ENCODE measurements around the gene DRG1. TPM values are rescaled to one million over a fixed set of nuclear protein-coding genes. Genes with fewer than 3 reads are reported as not detected.

DRG1 gene, protein sequence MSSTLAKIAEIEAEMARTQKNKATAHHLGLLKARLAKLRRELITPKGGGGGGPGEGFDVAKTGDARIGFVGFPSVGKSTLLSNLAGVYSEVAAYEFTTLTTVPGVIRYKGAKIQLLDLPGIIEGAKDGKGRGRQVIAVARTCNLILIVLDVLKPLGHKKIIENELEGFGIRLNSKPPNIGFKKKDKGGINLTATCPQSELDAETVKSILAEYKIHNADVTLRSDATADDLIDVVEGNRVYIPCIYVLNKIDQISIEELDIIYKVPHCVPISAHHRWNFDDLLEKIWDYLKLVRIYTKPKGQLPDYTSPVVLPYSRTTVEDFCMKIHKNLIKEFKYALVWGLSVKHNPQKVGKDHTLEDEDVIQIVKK
- total RNA-seq, result 10 to 100 TPM; 43.3 to 47.1 TPM
- 10 to 100 TPM; 39.6 to 40.5 TPM for polyA plus RNA-seq
- long read RNA-seq, donor 1, transcript DRG1-201 (9 exons, 1,746 nt), result major isoform, 28 of 39 reads
- long read RNA-seq, donor 1, partial matches to known transcripts, result 10 of 39 reads
- long read RNA-seq, donor 1, other reads (novel, unspliced or antisense), result 0 of 39 reads
- long read RNA-seq, donor 2, transcript DRG1-201 (9 exons, 1,746 nt), result major isoform, 6 of 7 reads
- long read RNA-seq, donor 2, partial matches to known transcripts, result 0 of 7 reads
- long read RNA-seq, donor 2, other reads (novel, unspliced or antisense), result 0 of 7 reads
- long read RNA-seq, donor 3, transcript DRG1-201 (9 exons, 1,746 nt), result major isoform, 14 of 20 reads
- long read RNA-seq, donor 3, partial matches to known transcripts, result 5 of 20 reads
- long read RNA-seq, donor 3, other reads (novel, unspliced or antisense), result 0 of 20 reads
- long read RNA-seq, donor 4, transcript DRG1-201 (9 exons, 1,746 nt), result major isoform, 8 of 10 reads
- long read RNA-seq, donor 4, partial matches to known transcripts, result 0 of 10 reads
- long read RNA-seq, donor 4, other reads (novel, unspliced or antisense), result 0 of 10 reads
- long read RNA-seq, donor 5, transcript DRG1-201 (9 exons, 1,746 nt), result major isoform, 29 of 36 reads
- long read RNA-seq, donor 5, partial matches to known transcripts, result 5 of 36 reads
- long read RNA-seq, donor 5, other reads (novel, unspliced or antisense), result 0 of 36 reads

DNA sequence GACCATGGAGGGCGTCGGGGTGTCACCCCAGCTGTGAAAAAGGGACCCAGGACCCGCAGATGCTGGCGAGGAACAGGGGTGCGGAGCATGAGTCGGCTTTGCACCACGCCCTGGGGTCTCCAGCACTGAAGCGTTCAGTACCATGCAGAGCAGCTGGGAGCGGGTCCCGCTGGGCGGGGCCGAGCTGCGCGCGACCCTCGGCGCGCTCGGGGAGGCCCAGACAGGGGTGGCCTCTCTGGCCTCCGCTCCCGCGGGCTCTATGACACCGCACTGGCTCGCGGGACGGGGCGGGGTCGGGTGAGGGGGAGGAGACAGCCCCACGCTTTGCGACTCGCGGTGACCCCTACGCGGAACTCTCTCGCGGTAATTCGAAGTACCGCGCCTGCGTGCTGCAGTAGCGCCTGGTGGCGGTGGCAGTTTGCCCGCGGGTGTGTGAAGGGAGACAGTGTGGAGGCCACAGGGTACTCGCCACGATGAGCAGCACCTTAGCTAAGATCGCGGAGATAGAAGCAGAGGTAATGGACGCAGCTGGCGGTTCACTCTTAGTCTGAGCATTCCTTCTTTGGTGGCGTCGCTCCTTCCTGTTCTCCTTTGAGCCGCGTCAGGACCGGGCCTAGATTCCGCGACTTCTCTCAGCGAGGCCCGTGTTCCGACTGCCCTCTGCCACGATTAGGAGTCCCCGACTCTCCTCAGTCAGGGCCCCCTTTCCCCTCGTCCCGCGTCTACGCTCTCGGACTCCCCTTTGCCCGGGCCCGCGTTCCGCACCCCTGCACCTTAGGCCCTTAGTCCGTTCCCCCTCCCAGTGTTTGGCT is at the start of gene DRG1:
Gene DRG1, plus strand, starts transcription at position 394 of the 812 bp plus-strand sequence. Its CDS starts 80 bp downstream, at position 474.
- ATAC-seq (ENCODE audit: insufficient read depth, low FRiP score) (peak; percentile 99), DNase-seq (peak; percentile 98 to 99 (median 99))
- H3K4me1 ChIP-seq (ENCODE audit: control insufficient read depth in 5 of 5, insufficient read depth in 5 of 5, low read length in 5 of 5), result peaks cover 0 to 24% (median 4%) of the 10 kb centered on the region in 5 donors
- peak within 1 kb of the TSS; percentile 86 to 97 for H3K27ac ChIP-seq (ENCODE audit: low read depth in 1 of 2, low read length in 1 of 2)
- peak within 1 kb of the TSS; percentile 91 to 93 for H3K9ac ChIP-seq (ENCODE audit: insufficient read depth in 1 of 2, low read length in 2 of 2)
- H3K9me3 ChIP-seq (ENCODE audit: control insufficient read depth in 4 of 4, insufficient read depth in 3 of 4, low read length in 3 of 4), result no peaks in the 10 kb centered on the region
- no peaks in the 10 kb centered on the region for H3K27me3 ChIP-seq (ENCODE audit: control insufficient read depth in 3 of 3, insufficient read depth in 3 of 3, low read length in 2 of 3)
- peak within 1 kb of the TSS; percentile 88 for H3K4me3 ChIP-seq
- WGBS, 2 donors, result 0 to 1% methylated on average over 63 to 72 of the region's 72 CpGs
- peaks cover 5 to 14% (median 8%) of the 10 kb centered on the region in 4 donors for H3K36me3 ChIP-seq (ENCODE audit: control insufficient read depth in 4 of 4, insufficient read depth in 4 of 4, low read length in 4 of 4)
- TF ChIP-seq, protein P1, sequence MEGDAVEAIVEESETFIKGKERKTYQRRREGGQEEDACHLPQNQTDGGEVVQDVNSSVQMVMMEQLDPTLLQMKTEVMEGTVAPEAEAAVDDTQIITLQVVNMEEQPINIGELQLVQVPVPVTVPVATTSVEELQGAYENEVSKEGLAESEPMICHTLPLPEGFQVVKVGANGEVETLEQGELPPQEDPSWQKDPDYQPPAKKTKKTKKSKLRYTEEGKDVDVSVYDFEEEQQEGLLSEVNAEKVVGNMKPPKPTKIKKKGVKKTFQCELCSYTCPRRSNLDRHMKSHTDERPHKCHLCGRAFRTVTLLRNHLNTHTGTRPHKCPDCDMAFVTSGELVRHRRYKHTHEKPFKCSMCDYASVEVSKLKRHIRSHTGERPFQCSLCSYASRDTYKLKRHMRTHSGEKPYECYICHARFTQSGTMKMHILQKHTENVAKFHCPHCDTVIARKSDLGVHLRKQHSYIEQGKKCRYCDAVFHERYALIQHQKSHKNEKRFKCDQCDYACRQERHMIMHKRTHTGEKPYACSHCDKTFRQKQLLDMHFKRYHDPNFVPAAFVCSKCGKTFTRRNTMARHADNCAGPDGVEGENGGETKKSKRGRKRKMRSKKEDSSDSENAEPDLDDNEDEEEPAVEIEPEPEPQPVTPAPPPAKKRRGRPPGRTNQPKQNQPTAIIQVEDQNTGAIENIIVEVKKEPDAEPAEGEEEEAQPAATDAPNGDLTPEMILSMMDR (IDR thresholded peaks at IDR 0.05; ENCODE audit: control extremely low read depth, extremely low read depth), result peak; percentile 8

DNA sequence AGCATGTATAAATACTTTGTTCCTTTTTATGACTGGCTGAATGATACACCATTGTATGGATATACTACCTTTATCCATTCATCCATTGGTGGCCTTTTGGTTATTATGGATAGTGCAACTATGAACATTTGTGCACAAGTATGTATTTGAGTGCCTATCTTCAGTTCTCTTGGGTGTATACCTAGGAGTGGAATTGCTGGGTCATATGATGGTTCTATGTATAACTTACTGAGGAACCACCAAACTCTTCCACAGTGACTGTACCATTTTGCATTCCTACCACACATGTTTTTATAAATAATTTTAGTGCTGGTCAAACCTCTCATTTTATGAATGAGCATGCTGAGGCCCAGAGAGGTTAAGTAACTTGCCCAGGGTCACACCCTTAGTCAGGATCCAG is 49.4 kb upstream of the DRG1 start:
- DNase-seq (no peak), ATAC-seq (ENCODE audit: insufficient read depth, low FRiP score) (no peak)
- Histone ChIP-seq H3K9ac (ENCODE audit: insufficient read depth in 1 of 2, low read length in 2 of 2) (no peak overlapping the region), H3K9me3 (ENCODE audit: control insufficient read depth in 4 of 4, insufficient read depth in 3 of 4, low read length in 3 of 4) (no peaks in the 10 kb centered on the region), H3K4me3 (no peak overlapping the region), H3K27me3 (ENCODE audit: control insufficient read depth in 3 of 3, insufficient read depth in 3 of 3, low read length in 2 of 3) (no peaks in the 10 kb centered on the region), H3K4me1 (ENCODE audit: control insufficient read depth in 5 of 5, insufficient read depth in 5 of 5, low read length in 5 of 5) (peaks cover 0 to 7% (median 3%) of the 10 kb centered on the region in 5 donors), H3K36me3 (ENCODE audit: control insufficient read depth in 4 of 4, insufficient read depth in 4 of 4, low read length in 4 of 4) (no peaks in the 10 kb centered on the region), H3K27ac (ENCODE audit: low read depth in 1 of 2, low read length in 1 of 2) (no peak overlapping the region)
- TF ChIP-seq, protein P1 (IDR thresholded peaks at IDR 0.05; ENCODE audit: control extremely low read depth, extremely low read depth), result no peak

DNA sequence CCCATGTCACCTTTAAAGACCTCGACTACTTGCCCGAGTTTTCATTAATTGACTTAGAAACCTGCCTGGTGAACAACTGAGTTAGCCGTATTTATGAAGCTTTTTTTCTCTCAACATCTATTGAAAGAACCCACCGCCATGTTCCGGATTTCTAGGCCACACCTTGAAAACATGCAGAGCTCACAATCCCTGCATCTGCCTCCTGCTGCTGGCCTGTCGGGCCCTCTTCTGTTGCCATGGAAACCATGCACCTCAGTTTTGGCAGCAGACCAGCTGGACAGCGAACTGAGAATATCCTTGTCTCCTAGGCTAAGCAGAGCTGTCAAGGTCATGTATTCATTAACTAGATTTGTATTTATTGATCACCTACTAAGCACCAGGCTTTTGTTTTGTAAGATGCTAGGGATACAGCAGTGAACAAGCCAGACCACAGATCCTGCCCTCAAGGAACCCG is 49.0 kb upstream of the DRG1 start:
- Histone ChIP-seq H3K4me1 (ENCODE audit: control insufficient read depth in 5 of 5, insufficient read depth in 5 of 5, low read length in 5 of 5) (peaks cover 0 to 7% (median 0%) of the 10 kb centered on the region in 5 donors), H3K27ac (ENCODE audit: low read depth in 1 of 2, low read length in 1 of 2) (no peak overlapping the region), H3K36me3 (ENCODE audit: control insufficient read depth in 4 of 4, insufficient read depth in 4 of 4, low read length in 4 of 4) (no peaks in the 10 kb centered on the region), H3K9me3 (ENCODE audit: control insufficient read depth in 4 of 4, insufficient read depth in 3 of 4, low read length in 3 of 4) (no peaks in the 10 kb centered on the region), H3K27me3 (ENCODE audit: control insufficient read depth in 3 of 3, insufficient read depth in 3 of 3, low read length in 2 of 3) (no peaks in the 10 kb centered on the region), H3K4me3 (no peak overlapping the region), H3K9ac (ENCODE audit: insufficient read depth in 1 of 2, low read length in 2 of 2) (no peak overlapping the region)
- TF ChIP-seq, protein P1 (IDR thresholded peaks at IDR 0.05; ENCODE audit: control extremely low read depth, extremely low read depth), result no peak
- ATAC-seq (ENCODE audit: insufficient read depth, low FRiP score), result no peak
- 60 to 75% methylated on average over 8 of the region's 8 CpGs for WGBS, 2 donors
- peak; percentile 53 to 68 (median 58) for DNase-seq

Data from lung (tissue), 16 donors.